Measurements from ENCODE around the gene AGT.
"Not testable (repeated sequence)": the region's sequence is repeated elsewhere in the genome, so short reads cannot be mapped to it uniquely, and the experiment has no call there.

GRCh38 chr1:230716453-230716852 lies 2.5 kb upstream of the AGT start:
- TF ChIP-seq, protein P1, sequence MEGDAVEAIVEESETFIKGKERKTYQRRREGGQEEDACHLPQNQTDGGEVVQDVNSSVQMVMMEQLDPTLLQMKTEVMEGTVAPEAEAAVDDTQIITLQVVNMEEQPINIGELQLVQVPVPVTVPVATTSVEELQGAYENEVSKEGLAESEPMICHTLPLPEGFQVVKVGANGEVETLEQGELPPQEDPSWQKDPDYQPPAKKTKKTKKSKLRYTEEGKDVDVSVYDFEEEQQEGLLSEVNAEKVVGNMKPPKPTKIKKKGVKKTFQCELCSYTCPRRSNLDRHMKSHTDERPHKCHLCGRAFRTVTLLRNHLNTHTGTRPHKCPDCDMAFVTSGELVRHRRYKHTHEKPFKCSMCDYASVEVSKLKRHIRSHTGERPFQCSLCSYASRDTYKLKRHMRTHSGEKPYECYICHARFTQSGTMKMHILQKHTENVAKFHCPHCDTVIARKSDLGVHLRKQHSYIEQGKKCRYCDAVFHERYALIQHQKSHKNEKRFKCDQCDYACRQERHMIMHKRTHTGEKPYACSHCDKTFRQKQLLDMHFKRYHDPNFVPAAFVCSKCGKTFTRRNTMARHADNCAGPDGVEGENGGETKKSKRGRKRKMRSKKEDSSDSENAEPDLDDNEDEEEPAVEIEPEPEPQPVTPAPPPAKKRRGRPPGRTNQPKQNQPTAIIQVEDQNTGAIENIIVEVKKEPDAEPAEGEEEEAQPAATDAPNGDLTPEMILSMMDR (IDR thresholded peaks at IDR 0.05) = not testable (repeated sequence)
- TF ChIP-seq POLR2A (IDR thresholded peaks at IDR 0.05) = not testable (repeated sequence)

Data from testis (tissue), 2 donors.